K562 (cell line): ENCODE results near the gene DUSP19. TPM values are rescaled to one million over a fixed set of nuclear protein-coding genes. Genes with fewer than 3 reads are reported as not detected.
A peak's percentile ranks its signal among the peaks of the same experiment; 100 is the strongest.

Source experiments
- CEBPB ChIP-seq: fragments of 450-650 bp; IDR thresholded peaks from 2 replicates; pipeline ENCODE4 v1.6.1; 2016; ENCODE audit warnings: missing genetic modification characterization, missing compliant biosample characterization
- CUX1 ChIP-seq: fragments of 200-800 bp; sonication (Bioruptor generic); IDR thresholded peaks from 2 replicates; pipeline ENCODE4 v1.6.1; 2016; ENCODE audit warnings: missing genetic modification characterization, missing compliant biosample characterization
- ETV6 ChIP-seq, 3 experiments: fragments of 150-350 bp in 1 of 3; sonication (generic) in 1 of 3; formaldehyde crosslinking in 1 of 3; IDR thresholded peaks; 2 replicates each; pipeline versions ENCODE4 v1.6.1 to v1.8.0; 2014 to 2022; ENCODE audit warnings: borderline replicate concordance in 2 of 3, low read depth in 2 of 3, antibody characterized with exemption in 1 of 3, low read length in 1 of 3, mild to moderate bottlenecking in 1 of 3, missing genetic modification reagents in 1 of 3
- ZBTB26 ChIP-seq: fragments of 450-650 bp; formaldehyde crosslinking; IDR thresholded peaks from 2 replicates; pipeline ENCODE4 v1.4.0; 2022; ENCODE audit warnings: missing genetic modification characterization
- ZBTB34 ChIP-seq: fragments of 250-450 bp; sonication (Bioruptor Pico); IDR thresholded peaks from 2 replicates; pipeline ENCODE4 v1.8.0; 2021; ENCODE audit warnings: mild to moderate bottlenecking, moderate library complexity
- polyA plus RNA-seq, 8 experiments: library from polyadenylated mRNA; depleted of rRNA in 4 of 8; stranded (reverse) in 5 of 8; unstranded in 3 of 8; fragments of >200 nt; fragmentation: Nextera tagmentation in 2 of 8; fragmentation: Illumina TruSeq in 1 of 8; extraction: Ambion mirVana in 2 of 8; extraction: Trizol in 1 of 8; gene quantifications; 2 replicates each; pipeline versions ENCODE4 v1.2.1 to v1.2.3, GENCODE V29; 2011 to 2014; ENCODE audit warnings: inconsistent platforms in 1 of 8, missing spikeins in 1 of 8
- total RNA-seq, 7 experiments: library from RNA; depleted of rRNA in 6 of 7; stranded (reverse); fragments of >200 nt in 6 of 7; fragmentation: Illumina TruSeq in 2 of 7; extraction: Trizol in 2 of 7; gene quantifications; 2 replicates each; pipeline versions ENCODE4 v1.2.1 to v1.2.3, GENCODE V29; 2011 to 2021; ENCODE audit warnings: low replicate concordance in 1 of 7
- TF ChIP-seq, protein P1 (sequence below): fragments of 250-450 bp; sonication (Bioruptor Pico); IDR thresholded peaks from 2 replicates; pipeline ENCODE4 v1.4.0; 2020; ENCODE audit warnings: mild to moderate bottlenecking
- TF ChIP-seq, protein P2 (sequence below): sonication (generic); formaldehyde crosslinking; IDR thresholded peaks from 2 replicates; pipeline ENCODE4 v1.8.1; 2023; ENCODE audit warnings: mild to moderate bottlenecking, missing genetic modification reagents
- TF ChIP-seq, protein P3 (sequence below): fragments of 250-450 bp; sonication (Bioruptor Pico); IDR thresholded peaks from 2 replicates; pipeline ENCODE4 v1.5.0; 2022; ENCODE audit warnings: mild to moderate bottlenecking

Gene DUSP19
- total and polyA plus RNA-seq, 9 of the 15 experiments (the other 6 are each of a cell fraction or from before 2014, with no cell fraction given) = 1.6 to 6.3 (median 3.1) TPM

DNA sequence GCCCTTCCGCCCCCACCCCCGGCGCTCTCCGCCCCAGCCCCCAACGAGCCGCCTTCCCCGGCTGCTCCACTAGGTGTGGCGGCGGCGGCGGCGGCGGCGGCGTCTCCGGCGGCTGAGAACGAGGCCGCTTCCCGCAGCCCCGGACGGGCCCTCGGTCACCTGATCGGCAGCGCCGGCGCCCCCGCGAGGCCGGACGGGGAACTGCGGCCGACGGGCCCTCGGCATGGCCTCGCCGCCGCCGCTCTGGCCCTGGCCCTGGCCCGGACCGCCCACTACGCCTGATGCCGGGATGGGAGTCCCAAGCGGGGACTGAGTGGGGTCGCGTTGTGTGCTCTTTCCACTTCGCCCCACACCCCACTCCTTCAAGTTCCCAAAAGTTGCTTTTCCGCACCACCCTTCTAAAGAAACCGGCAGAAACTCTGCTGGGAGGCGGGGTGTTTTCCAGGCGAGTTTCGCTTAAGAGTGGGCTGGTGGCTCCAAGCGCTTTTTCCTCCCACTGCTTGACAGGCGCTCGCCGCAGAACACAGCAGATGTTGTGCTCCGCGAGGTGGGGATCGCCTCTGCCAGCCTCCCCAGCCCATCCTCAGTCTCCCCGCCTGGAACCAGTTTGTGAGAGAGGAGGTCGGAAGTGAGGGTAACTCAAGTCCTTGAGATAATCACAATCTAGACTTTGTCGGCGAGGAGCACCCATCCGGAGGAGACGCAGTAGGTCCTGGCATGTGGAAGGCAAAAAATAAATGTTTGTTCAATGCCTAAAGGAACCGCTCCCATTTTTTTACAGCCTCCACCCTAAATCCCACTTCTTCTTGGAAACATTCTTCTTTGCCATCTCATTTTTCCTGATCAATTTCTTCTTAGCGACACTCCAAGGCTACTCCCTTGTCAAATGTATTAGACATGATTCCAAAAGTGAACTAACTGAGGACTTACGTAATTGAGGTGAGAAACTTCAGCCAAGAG is 39.9 kb upstream of the DUSP19 start, which contains the start of gene NCKAP1 (continued):
- TF ChIP-seq CUX1 (CRISPR knock-in tag) = no peak
- 0 out of 2 replicates have a peak, but pooled peaks have one; percentile 12 for TF ChIP-seq CEBPB (tag)
- TF ChIP-seq ETV6 (IDR thresholded peaks at IDR 0.05; ENCODE audit: borderline replicate concordance in 1 of 2, low read depth in 2 of 2, low read length in 1 of 2) = 0 out of 4 replicates have a peak, but pooled peaks of 1 of the 2 experiments have one; percentile 18
- no peak for TF ChIP-seq ETV6 (CRISPR knock-in tag; IDR thresholded peaks at IDR 0.05; ENCODE audit: borderline replicate concordance)
- TF ChIP-seq ZBTB34 = no peak
- 0 out of 2 replicates have a peak, but pooled peaks have one; percentile 66 for TF ChIP-seq ZBTB26 (CRISPR knock-in tag)
- TF ChIP-seq, protein P1, sequence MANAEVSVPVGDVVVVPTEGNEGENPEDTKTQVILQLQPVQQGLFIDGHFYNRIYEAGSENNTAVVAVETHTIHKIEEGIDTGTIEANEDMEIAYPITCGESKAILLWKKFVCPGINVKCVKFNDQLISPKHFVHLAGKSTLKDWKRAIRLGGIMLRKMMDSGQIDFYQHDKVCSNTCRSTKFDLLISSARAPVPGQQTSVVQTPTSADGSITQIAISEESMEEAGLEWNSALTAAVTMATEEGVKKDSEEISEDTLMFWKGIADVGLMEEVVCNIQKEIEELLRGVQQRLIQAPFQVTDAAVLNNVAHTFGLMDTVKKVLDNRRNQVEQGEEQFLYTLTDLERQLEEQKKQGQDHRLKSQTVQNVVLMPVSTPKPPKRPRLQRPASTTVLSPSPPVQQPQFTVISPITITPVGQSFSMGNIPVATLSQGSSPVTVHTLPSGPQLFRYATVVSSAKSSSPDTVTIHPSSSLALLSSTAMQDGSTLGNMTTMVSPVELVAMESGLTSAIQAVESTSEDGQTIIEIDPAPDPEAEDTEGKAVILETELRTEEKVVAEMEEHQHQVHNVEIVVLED (CRISPR knock-in tag) = peak; percentile 57; the same call in 1 of the 2 replicates
- TF ChIP-seq, protein P2, sequence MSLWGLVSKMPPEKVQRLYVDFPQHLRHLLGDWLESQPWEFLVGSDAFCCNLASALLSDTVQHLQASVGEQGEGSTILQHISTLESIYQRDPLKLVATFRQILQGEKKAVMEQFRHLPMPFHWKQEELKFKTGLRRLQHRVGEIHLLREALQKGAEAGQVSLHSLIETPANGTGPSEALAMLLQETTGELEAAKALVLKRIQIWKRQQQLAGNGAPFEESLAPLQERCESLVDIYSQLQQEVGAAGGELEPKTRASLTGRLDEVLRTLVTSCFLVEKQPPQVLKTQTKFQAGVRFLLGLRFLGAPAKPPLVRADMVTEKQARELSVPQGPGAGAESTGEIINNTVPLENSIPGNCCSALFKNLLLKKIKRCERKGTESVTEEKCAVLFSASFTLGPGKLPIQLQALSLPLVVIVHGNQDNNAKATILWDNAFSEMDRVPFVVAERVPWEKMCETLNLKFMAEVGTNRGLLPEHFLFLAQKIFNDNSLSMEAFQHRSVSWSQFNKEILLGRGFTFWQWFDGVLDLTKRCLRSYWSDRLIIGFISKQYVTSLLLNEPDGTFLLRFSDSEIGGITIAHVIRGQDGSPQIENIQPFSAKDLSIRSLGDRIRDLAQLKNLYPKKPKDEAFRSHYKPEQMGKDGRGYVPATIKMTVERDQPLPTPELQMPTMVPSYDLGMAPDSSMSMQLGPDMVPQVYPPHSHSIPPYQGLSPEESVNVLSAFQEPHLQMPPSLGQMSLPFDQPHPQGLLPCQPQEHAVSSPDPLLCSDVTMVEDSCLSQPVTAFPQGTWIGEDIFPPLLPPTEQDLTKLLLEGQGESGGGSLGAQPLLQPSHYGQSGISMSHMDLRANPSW = 0 out of 2 replicates have a peak, but pooled peaks have one; percentile 39
- TF ChIP-seq, protein P3, sequence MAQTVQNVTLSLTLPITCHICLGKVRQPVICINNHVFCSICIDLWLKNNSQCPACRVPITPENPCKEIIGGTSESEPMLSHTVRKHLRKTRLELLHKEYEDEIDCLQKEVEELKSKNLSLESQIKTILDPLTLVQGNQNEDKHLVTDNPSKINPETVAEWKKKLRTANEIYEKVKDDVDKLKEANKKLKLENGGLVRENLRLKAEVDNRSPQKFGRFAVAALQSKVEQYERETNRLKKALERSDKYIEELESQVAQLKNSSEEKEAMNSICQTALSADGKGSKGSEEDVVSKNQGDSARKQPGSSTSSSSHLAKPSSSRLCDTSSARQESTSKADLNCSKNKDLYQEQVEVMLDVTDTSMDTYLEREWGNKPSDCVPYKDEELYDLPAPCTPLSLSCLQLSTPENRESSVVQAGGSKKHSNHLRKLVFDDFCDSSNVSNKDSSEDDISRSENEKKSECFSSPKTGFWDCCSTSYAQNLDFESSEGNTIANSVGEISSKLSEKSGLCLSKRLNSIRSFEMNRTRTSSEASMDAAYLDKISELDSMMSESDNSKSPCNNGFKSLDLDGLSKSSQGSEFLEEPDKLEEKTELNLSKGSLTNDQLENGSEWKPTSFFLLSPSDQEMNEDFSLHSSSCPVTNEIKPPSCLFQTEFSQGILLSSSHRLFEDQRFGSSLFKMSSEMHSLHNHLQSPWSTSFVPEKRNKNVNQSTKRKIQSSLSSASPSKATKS = 0 out of 2 replicates have a peak, but pooled peaks have one; percentile 55
